HG02852 (cell line): Measurements from ENCODE around the gene NOTO.

Experiments
- ATAC-seq: cut with Tn5 transposase; IDR thresholded peaks from one replicate; pipeline ENCODE4 v1.9.1; 2021; ENCODE audit warnings: mild to moderate bottlenecking, moderate library complexity; ENCODE audit not compliant: unreplicated experiment

Gene NOTO

DNA sequence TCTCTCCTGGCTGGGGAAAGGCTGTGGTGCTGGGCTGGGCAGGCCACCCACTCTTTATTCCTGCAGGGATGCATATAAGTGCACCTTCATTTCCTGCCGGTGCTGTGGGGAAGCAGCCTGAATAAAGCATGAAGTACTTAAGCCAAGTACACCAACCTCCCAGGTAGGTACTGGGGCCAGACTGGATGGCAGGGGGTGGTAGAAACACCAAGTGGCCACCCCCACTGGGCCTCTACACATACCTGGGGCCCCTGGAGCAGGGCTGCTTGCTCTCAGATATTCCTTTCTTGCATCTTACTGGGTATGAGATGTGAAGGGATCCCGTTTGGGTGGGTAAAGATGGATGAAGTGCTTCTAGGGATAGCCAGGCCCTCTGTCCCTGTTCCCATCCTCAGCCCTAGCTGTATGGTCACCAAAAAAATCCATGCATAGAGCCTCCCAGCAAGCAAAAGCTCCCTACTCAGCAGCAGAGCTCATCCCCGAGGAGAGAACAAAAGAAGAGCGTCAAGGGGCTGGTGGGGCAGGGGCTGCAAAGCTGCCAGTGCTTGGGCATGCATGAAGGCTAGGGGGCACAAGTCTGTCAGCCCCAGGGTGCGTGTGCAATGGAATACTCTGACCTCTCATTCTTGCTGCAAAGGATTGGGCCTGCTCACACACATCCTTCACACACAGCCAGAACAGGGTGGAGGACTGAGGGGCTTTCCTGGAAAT is 53.7 kb downstream of the NOTO start:
- no peak for ATAC-seq

DNA sequence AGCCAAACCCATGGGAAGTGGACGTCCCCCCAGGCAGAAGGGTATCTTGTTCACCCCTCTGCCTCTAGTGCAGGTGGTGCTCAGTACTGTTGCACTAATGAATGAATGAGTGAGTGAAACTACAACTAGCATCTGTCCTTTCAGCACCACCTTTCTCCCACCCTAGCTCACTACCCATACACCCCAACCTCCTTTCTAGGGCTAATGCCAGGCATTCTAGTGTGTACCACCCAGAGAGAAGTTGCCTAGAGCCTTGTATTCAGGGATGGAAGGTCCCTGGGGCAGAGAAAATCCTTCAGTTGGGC is 54.2 kb downstream of the NOTO start:
- ATAC-seq = no peak

DNA sequence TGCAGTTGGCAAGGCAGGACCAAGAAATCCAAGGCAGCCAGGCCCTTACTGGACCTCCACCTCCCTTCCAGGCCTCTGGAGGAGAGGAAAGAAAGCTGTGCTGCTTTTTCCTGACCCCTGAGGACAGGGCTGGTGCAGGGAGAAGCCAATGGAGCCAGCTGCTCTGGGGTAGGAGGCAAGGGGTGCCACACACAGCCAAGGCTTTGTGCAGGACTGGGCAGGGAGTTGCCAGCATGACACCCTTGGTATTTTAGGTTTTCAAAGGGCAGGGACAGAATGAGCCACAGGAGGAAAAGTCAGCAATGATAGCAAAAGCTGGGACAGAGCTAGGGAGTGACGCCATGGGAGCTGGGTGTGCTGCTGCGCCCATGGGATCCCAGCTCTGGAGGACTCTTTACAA is 54.6 kb downstream of the NOTO start:
- no peak for ATAC-seq

DNA sequence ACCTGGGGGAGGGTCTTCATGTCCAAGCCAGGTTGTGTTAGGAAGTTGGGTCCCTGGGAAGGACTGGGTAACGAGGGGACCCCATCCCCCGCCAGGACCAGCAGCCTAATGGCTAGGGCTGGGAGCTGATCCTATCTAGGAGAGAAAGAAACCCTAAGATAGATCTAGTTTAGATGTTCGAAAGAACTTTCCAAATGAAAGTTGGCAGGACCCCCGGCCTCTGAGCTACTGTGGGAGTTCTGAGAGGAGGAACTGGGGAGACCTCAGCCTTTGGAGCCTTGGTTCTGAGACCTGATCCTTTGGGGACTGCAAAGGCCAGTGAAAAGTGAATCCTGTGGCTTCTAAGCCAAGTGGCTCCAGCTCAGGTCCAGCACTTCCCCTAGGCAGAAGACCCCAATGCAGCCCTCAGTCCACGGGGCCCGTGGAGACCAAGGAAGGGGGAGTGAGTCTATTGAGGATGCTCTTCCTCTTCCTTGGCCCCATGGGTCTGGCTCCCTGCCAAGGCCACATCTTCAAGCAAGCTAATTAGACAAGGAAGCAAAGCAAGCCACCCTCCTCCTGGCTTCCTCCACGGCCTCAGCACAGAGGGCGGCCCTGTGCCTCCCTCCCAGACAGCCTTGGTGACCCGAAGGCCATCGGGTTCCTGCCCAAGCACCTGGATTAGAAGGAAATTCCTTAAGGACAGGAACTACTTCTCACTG is 55.2 kb downstream of the NOTO start:
- ATAC-seq = no peak

DNA sequence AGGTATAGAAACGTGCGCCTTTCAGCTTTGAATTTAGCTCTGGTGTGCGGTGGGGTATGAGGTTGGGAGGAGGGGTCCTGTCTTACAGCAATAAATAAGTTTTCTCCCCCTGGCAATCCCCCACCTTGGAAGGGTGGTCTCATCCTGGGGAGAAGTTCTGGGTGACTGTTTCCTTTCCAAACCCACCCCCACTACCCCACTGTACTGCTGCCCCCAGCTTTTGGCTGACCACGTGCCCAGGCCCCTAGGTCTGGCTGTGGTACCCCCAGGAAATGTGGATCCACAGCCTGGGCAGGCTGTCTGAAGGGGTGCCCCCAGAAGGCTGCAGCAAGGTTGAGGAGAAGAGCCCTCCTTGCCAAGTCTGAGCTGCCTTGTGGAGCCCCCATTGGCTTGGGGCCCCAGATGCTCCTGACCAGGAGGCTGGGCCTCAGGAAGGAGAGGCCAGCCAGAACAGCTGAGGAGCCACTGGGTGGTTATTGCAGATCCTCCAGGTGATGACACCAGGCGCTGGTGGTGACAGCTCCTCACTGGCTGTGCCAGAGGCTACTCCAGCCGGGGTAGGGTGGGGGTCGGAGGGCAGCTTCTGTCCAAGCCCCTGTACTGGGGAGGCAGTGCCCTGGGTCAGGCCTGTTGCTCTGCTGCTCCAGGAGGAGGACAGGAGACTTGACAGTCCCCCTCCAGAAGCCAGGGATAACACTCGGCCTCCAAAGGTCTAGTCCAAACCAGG is 56.0 kb downstream of the NOTO start:
- ATAC-seq = no peak

DNA sequence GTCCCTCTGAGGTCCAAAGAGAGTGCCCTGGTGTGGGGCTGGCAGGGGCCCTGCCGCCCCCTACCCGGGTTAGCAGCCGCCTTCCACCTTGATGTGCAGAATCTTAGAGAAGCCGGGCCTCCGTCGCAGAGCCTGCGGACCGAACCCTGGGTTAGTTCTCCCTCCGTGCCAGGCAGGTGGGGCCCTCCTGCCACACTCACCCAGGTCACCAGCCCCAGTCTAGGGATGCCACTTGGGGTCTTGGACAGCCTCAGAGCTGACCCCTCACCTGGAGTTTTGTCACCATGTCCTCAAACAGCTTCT is 56.5 kb downstream of the NOTO start:
- no peak for ATAC-seq

DNA sequence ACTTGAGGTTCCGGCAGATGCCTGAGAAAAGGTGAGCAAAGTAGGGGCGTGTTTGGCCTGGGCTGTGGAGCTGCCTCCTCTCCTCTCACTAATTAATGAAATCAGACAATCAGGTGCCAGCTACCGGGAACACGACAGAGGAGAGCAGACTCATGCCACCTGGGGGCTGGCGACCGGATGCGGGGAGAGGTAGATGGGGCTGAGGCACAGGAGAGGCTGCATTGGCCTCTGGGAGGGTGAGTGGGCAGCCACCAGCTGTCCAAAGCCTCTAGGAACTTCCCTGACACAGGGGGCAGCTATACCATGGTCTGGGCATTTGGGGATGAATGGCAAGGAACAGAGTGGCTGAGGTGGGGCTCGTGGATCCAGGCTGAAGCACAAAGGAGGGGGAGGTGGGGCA is 56.9 kb downstream of the NOTO start:
- no peak for ATAC-seq

DNA sequence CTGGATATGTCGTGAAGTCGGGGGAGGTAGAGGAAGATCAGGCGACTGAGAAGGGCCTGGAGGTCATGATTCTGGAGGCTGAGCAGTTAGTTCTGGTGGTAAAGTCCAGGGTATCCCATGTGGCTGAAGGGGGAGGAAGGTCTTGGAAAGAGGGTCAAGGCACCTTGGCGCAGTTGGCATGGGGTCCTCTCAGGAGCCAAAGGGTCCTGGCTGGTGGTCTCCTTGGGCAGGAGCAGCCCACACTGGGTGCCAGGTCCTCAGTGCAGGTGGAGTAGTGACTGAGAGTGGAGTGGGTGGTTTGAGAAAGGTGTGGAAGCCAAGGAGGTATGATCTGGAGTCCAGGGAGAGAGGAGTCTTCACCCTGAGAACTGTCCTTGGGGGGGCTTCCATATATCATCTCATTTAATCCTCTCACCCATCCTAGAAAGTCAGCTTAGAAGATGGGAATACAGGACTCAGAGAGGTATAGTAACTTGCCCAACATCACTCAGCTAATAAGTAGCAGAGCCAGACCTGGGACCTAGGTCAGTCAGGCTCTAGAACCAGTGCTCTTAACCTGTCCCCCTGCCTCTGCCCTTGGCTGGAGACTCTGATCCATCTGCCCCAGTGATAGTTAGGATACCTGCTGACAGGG is 57.4 kb downstream of the NOTO start:
- ATAC-seq = no peak

DNA sequence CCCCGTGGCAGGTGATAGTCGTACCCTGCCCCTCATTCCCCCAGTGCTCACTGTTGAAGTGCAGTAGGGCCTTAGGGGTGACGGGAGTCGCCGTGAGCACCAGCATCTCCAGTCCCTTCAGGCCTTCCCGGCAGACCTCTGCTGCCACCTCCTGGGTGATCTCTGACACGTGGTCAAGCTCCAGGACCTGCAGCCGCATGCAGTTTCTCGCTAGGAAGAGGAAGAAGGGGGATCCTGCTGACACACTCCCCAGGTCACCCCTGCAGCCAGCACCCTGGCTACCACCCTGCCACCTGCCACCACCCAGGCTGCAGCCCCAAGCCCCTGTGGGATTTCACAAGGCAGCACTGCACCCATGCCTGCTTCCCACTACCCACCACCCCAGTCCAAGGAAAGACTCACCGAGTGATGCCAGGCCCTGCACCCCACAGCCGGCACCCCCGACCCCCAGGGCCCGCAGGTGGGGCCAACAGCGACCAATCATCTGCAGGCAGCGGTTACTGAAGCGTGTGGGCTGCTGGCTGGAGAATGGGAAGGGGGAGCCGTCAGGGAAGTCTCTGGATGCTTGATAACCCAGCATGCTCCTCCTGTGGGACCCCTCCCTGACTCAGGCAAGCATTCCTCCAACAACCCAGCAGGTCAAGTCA is 58.1 kb downstream of the NOTO start:
- no peak for ATAC-seq
